HG03095 (cell line): Measurements from ENCODE around the gene RASGRF2.
"Not testable (repeated sequence)": the region's sequence is repeated elsewhere in the genome, so short reads cannot be mapped to it uniquely, and the experiment has no call there.

ENCODE experiments used
- ATAC-seq: cut with Tn5 transposase; IDR thresholded peaks from one replicate; pipeline ENCODE4 v1.9.1; 2021; ENCODE audit warnings: moderate library complexity; ENCODE audit not compliant: unreplicated experiment

RASGRF2 gene

DNA sequence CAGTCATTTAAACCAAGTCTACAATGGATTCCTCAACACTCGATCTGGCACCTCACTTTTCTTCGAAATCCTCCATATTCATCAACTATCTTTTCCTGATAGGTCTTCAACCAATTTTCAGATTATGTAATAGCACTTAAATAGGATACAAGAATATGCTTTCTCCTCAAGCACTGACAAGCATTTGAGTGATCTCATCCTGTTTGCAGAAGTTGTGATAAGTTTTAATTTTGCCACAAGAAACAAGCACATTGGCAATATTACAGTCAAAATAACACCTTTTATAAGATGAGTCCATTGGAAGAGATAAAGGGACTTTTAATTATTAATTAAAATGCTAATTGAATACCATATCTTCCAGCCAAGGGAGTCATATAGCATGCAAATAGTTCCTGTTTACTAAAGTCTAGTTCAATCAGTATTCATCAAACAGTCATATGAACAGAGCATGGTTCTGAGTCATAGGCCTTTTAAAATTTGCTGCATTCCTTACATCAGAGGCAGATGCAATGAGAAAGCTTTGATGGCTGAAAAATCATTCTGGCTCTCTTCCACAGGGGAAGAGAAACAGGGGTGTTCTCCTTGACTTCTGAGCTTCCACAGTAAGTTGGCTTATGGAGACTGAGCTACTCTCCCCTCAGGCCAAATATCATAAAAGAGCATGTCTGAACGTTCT is 308.5 kb downstream of the RASGRF2 start:
- no peak for ATAC-seq

DNA sequence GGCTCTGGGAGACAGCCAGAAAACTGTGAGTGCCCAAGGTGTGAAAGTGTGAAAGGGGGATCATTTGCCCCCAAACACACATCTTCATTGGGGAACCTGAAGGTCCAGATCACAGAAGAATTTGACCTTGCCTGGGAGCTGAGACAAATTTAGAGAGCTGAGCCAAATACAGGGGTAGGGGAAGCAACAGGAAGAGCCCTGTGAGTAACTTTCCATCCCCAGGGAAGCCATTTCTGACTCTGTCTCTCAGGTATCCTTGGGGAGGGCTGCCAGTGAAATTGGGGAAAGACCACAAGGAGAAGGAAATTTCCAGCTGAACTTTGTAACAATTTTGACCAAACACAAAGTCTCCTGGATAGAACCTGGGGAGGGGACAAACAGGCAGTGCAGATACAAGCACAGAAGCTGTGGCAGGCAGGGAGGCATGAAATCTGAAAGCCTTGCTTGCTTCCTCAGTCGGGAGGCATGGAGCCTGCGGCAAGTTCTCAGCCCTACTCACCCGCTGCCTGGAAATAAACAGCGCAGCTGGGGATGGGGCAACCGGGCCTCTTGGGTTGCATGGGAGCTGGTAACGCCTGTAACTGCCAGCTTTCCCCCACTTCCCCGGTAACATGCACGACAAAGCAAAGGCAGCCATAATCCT is 309.7 kb downstream of the RASGRF2 start:
- no peak for ATAC-seq

DNA sequence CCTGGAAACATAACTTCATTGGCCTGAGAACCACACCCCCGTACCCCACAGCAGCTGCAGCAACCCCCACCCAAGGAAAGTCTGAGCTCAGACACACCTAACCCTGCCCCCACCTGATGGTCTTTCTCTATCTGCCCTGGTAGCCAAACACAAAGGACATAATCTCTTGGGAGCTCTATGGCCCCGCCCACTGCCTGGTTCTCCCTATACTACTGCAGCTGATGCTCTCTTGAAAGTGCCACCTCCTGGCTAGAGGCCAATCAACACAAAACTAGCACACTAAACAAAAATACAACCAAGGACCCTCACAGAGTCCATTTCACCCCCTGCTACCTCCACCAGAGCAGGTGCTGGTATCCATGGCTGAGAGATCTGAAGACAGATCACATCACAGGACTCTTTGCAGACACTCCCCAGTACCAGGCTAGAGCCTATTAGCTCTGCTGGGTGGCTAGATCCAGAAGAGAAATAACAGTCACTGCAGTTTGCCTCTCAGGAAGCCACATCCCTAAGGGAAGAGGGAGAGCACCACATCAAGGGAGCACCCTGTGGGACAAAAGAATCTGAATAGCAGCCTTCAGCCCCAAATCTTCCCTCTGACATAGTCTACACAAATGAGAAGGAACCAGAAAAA is 310.3 kb downstream of the RASGRF2 start:
- not testable (repeated sequence) for ATAC-seq
